ENCODE results near the gene RNF133. TPM values are rescaled to one million over a fixed set of nuclear protein-coding genes. Genes with fewer than 3 reads are reported as not detected.

RNF133 gene
- polyA plus RNA-seq, 1 donor: 0.10 TPM

- H3K36me3 ChIP-seq (ENCODE audit: control insufficient read depth, insufficient read depth, low read length): no peaks in the 10 kb centered on the region
- WGBS (ENCODE audit: insufficient coverage, low lambda C conversion rate): 100% methylated on average over 1 of the region's 6 CpGs
- H3K27me3 ChIP-seq (ENCODE audit: control insufficient read depth, insufficient read depth, low read length): no peaks in the 10 kb centered on the region
- no peak for DNase-seq
- no peaks in the 10 kb centered on the region for H3K9me3 ChIP-seq (ENCODE audit: control insufficient read depth, low read depth, low read length)
- no peak overlapping the region for H3K4me3 ChIP-seq (ENCODE audit: low read length)
- H3K27ac ChIP-seq (ENCODE audit: low read length): no peak overlapping the region
- H3K4me1 ChIP-seq (ENCODE audit: control insufficient read depth, insufficient read depth, low read length): no peaks in the 10 kb centered on the region
Measured at GRCh38 chr7:122717356-122718089, 18.6 kb upstream of the RNF133 start.

GRCh38 chr7:122715183-122715582 lies 16.3 kb upstream of the RNF133 start:
- H3K36me3 ChIP-seq (ENCODE audit: control insufficient read depth, insufficient read depth, low read length): no peaks in the 10 kb centered on the region
- H3K4me3 ChIP-seq (ENCODE audit: low read length): no peak overlapping the region
- DNase-seq: no peak
- H3K27ac ChIP-seq (ENCODE audit: low read length): no peak overlapping the region
- no peaks in the 10 kb centered on the region for H3K4me1 ChIP-seq (ENCODE audit: control insufficient read depth, insufficient read depth, low read length)
- WGBS (ENCODE audit: insufficient coverage, low lambda C conversion rate): 80% methylated on average over 1 of the region's 3 CpGs
- no peaks in the 10 kb centered on the region for H3K9me3 ChIP-seq (ENCODE audit: control insufficient read depth, low read depth, low read length)
- H3K27me3 ChIP-seq (ENCODE audit: control insufficient read depth, insufficient read depth, low read length): no peaks in the 10 kb centered on the region

- no peak overlapping the region for H3K27ac ChIP-seq (ENCODE audit: low read length)
- H3K4me3 ChIP-seq (ENCODE audit: low read length): no peak overlapping the region
- H3K36me3 ChIP-seq (ENCODE audit: control insufficient read depth, insufficient read depth, low read length): no peaks in the 10 kb centered on the region
- no peaks in the 10 kb centered on the region for H3K9me3 ChIP-seq (ENCODE audit: control insufficient read depth, low read depth, low read length)
- DNase-seq: no peak
- no peaks in the 10 kb centered on the region for H3K27me3 ChIP-seq (ENCODE audit: control insufficient read depth, insufficient read depth, low read length)
- no peaks in the 10 kb centered on the region for H3K4me1 ChIP-seq (ENCODE audit: control insufficient read depth, insufficient read depth, low read length)
- WGBS (ENCODE audit: insufficient coverage, low lambda C conversion rate): no CpG with 5 or more reads among the region's 1 CpG
Measured at GRCh38 chr7:122710916-122711315, 12.0 kb upstream of the RNF133 start.

DNA sequence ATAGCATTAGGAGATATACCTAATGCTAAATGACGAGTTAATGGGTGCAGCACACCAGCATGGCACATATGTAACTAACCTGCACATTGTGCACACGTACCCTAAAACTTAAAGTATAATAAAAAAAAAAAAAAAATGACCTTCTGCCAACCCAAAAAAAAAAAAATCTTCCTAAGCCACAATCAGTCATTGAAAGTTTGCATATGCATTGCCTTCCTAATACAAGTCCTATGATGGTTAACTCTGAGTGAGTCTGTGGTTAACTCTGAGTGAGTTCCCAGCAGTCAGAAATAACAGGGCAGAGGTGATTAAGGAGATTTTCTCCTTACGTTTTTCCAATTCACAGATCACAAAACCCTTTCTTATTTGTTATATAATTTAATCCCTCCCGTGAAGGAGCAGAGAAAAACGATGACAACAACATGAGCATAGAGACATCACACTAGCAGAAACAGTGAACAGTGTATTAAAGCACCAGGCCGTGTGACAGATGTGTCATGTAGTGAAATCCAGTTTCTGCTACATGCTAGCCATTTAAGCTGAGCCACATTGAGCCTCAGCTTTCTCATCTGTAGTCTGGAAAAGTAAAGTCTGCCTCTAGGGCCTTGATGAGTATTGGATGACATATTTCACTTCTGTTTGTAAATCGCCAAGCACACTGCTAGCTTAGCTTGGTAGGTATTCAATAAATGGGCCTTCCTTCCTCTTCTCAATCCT lies 11.2 kb upstream of the RNF133 start:
- DNase-seq: no peak
- H3K4me3 ChIP-seq (ENCODE audit: low read length): no peak overlapping the region
- no CpG with 5 or more reads among the region's 7 CpGs for WGBS (ENCODE audit: insufficient coverage, low lambda C conversion rate)
- H3K4me1 ChIP-seq (ENCODE audit: control insufficient read depth, insufficient read depth, low read length): no peaks in the 10 kb centered on the region
- no peak overlapping the region for H3K27ac ChIP-seq (ENCODE audit: low read length)
- no peaks in the 10 kb centered on the region for H3K36me3 ChIP-seq (ENCODE audit: control insufficient read depth, insufficient read depth, low read length)
- no peaks in the 10 kb centered on the region for H3K27me3 ChIP-seq (ENCODE audit: control insufficient read depth, insufficient read depth, low read length)
- H3K9me3 ChIP-seq (ENCODE audit: control insufficient read depth, low read depth, low read length): no peaks in the 10 kb centered on the region

DNA sequence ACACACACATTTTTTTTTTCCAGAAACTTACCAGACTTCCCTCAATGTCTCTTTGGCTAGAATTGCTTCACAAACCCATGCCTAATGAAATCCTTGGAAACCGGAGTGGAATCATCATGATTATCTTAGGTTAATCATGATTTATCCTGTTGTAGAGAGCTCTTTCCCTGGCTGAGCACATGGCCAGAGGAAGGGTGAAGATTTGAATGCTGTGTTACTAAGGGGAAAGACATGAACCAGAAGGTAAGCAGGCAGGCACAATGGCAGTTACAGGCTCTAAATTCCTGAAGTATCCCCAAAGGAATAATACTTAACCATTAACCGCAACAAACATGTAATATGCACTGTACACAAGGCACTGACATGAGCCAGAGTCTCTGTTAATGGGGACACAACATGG lies 7.9 kb upstream of the RNF133 start:
- Histone ChIP-seq H3K27ac (ENCODE audit: low read length) (no peak overlapping the region), H3K4me1 (ENCODE audit: control insufficient read depth, insufficient read depth, low read length) (no peaks in the 10 kb centered on the region), H3K9me3 (ENCODE audit: control insufficient read depth, low read depth, low read length) (no peaks in the 10 kb centered on the region), H3K4me3 (ENCODE audit: low read length) (no peak overlapping the region), H3K27me3 (ENCODE audit: control insufficient read depth, insufficient read depth, low read length) (no peaks in the 10 kb centered on the region), H3K36me3 (ENCODE audit: control insufficient read depth, insufficient read depth, low read length) (no peaks in the 10 kb centered on the region)
- no CpG with 5 or more reads among the region's 2 CpGs for WGBS (ENCODE audit: insufficient coverage, low lambda C conversion rate)
- DNase-seq: no peak

- no peak for DNase-seq
- Histone ChIP-seq H3K27me3 (ENCODE audit: control insufficient read depth, insufficient read depth, low read length) (no peaks in the 10 kb centered on the region), H3K36me3 (ENCODE audit: control insufficient read depth, insufficient read depth, low read length) (no peaks in the 10 kb centered on the region), H3K9me3 (ENCODE audit: control insufficient read depth, low read depth, low read length) (no peaks in the 10 kb centered on the region), H3K4me3 (ENCODE audit: low read length) (no peak within 1 kb of the TSS), H3K4me1 (ENCODE audit: control insufficient read depth, insufficient read depth, low read length) (no peaks in the 10 kb centered on the region), H3K27ac (ENCODE audit: low read length) (no peak within 1 kb of the TSS)
- no CpG with 5 or more reads among the region's 1 CpG for WGBS (ENCODE audit: insufficient coverage, low lambda C conversion rate)
Measured at GRCh38 chr7:122702872-122703510, 4.1 kb upstream of the RNF133 start, which contains the start of gene RNF148. TSS of gene RNF148 (minus strand) at chr7:122702922. CDS start at chr7:122702750, 172 bp downstream.

DNA sequence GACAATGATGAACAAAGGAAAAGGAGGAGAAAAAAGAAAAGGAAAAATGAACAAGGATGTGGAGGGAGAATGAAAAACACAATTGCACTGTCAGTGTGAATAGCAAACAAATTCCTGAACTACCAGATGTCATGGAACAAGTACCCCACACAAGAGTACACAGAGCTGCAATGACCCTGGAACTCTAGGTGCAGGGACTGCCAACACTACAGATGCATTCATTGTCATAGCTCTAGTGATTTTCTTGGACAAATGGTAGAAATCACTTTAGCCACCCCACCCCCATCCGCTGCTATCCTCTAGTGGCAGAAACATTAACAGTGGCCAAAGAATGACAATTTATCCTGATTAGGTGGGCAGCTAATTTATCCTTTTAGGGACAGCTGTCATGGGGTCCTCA lies 3.1 kb downstream of the RNF133 start:
- DNase-seq: no peak
- Histone ChIP-seq H3K36me3 (ENCODE audit: control insufficient read depth, insufficient read depth, low read length) (no peaks in the 10 kb centered on the region), H3K27ac (ENCODE audit: low read length) (no peak overlapping the region), H3K4me3 (ENCODE audit: low read length) (no peak overlapping the region), H3K9me3 (ENCODE audit: control insufficient read depth, low read depth, low read length) (peaks cover 3% of the 10 kb centered on the region), H3K4me1 (ENCODE audit: control insufficient read depth, insufficient read depth, low read length) (no peaks in the 10 kb centered on the region), H3K27me3 (ENCODE audit: control insufficient read depth, insufficient read depth, low read length) (no peaks in the 10 kb centered on the region)
- no CpG with 5 or more reads among the region's 1 CpG for WGBS (ENCODE audit: insufficient coverage, low lambda C conversion rate)

DNA sequence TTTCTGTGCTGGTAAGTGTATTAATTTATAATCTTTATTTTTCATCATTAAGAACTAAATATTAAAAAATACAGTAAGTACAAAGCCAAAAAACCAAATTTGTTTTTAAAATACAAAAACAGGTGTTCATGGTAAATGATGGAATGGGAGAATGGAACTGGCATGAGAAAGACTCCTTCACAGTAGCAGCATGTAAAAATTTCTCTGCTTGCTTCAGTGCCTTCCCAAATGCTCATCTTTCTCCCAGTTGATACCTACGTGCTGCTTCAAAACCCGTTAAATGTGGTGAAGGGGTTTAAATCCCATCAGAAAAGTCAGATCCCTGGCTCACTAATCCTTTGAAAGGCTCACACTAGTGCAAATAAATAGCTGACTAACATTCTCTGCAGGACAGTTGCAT lies 4.2 kb downstream of the RNF133 start:
- Histone ChIP-seq H3K27me3 (ENCODE audit: control insufficient read depth, insufficient read depth, low read length) (no peaks in the 10 kb centered on the region), H3K4me3 (ENCODE audit: low read length) (no peak overlapping the region), H3K9me3 (ENCODE audit: control insufficient read depth, low read depth, low read length) (peaks cover 3% of the 10 kb centered on the region), H3K27ac (ENCODE audit: low read length) (no peak overlapping the region), H3K4me1 (ENCODE audit: control insufficient read depth, insufficient read depth, low read length) (no peaks in the 10 kb centered on the region), H3K36me3 (ENCODE audit: control insufficient read depth, insufficient read depth, low read length) (no peaks in the 10 kb centered on the region)
- no CpG with 5 or more reads among the region's 2 CpGs for WGBS (ENCODE audit: insufficient coverage, low lambda C conversion rate)
- DNase-seq: no peak

DNA sequence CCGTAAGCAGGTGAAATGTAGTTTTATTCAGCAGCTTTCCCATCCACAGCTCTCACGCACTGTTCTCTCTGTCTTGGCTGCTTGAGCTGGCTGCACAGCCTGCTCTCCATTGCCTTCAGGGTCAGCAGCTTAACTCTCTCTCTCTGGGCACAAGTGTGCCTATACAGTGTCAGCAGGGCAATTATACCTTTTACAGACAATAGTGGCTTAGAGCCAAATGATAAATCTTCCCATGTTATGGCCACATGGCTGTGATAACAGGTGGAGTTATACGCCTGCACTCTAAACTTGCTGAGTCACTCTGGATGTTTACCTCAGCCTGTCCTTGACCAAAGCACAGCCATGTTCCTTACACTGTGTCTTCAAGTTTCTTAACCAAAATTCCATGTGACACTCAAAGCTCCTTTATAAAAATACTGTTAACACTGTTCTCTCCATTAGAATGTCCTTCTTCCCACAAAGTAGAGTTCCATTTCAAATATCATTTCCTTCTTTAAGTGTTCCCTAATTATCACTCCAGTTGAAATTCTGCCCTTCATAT lies 6.1 kb downstream of the RNF133 start:
- Histone ChIP-seq H3K27me3 (ENCODE audit: control insufficient read depth, insufficient read depth, low read length) (no peaks in the 10 kb centered on the region), H3K9me3 (ENCODE audit: control insufficient read depth, low read depth, low read length) (peaks cover 3% of the 10 kb centered on the region), H3K4me3 (ENCODE audit: low read length) (no peak overlapping the region), H3K4me1 (ENCODE audit: control insufficient read depth, insufficient read depth, low read length) (no peaks in the 10 kb centered on the region), H3K27ac (ENCODE audit: low read length) (no peak overlapping the region), H3K36me3 (ENCODE audit: control insufficient read depth, insufficient read depth, low read length) (no peaks in the 10 kb centered on the region)
- WGBS (ENCODE audit: insufficient coverage, low lambda C conversion rate): no CpG with 5 or more reads among the region's 3 CpGs
- DNase-seq: peak in 1 of 2 donors; percentile 20

- DNase-seq: no peak
- WGBS (ENCODE audit: insufficient coverage, low lambda C conversion rate): no CpG with 5 or more reads among the region's 14 CpGs
- peaks cover 3% of the 10 kb centered on the region for H3K9me3 ChIP-seq (ENCODE audit: control insufficient read depth, low read depth, low read length)
- H3K27me3 ChIP-seq (ENCODE audit: control insufficient read depth, insufficient read depth, low read length): no peaks in the 10 kb centered on the region
- no peak overlapping the region for H3K27ac ChIP-seq (ENCODE audit: low read length)
- no peaks in the 10 kb centered on the region for H3K4me1 ChIP-seq (ENCODE audit: control insufficient read depth, insufficient read depth, low read length)
- H3K36me3 ChIP-seq (ENCODE audit: control insufficient read depth, insufficient read depth, low read length): no peaks in the 10 kb centered on the region
- no peak overlapping the region for H3K4me3 ChIP-seq (ENCODE audit: low read length)
Measured at GRCh38 chr7:122691569-122692235, 7.2 kb downstream of the RNF133 start.

Measured in large intestine (tissue), 3 donors.